ENCODE measurements around the gene UGDH. TPM values are rescaled to one million over a fixed set of nuclear protein-coding genes. Genes with fewer than 3 reads are reported as not detected.

The UGDH gene
- total and polyA plus RNA-seq, 2 donors (not counting 3 experiments of a cell fraction or from before 2014, with no cell fraction given), result 41.3 to 62.1 TPM

DNA sequence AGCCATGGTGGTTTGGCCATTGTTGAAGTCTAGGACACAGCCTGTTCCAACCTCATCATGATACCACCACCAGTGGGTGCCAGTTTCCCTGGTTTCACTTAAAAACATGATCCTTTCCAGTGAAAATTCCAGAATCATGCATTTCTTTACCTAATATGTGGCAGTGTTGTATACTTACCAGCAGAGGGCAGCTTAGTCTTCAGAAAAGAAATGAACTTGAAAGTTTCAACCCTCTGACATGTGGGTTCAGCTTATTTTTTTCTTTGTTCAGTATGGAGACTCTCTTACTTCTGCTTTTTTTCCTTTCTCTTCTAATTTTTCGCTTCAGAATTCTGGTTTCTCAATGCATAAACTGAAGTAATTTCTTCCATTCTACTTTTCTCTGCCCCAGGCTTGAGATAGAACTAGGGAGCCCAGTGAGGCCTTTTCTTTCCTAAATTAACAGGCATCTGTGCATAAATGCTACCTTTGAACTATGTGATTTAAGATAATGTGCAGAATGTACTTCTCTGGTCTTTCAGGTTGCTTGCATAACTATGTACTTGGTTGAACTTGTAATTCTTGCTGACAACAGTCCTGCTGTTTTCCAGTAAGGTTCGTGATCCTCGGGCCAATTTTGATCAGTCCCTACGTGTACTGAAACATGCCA, 57.7 kb downstream of the UGDH start:
- dilution Hi-C loops (cut with MboI; ENCODE audit: extremely low pct_ligation_motif_present, low sequenced_read_pairs), result no loop called here
- Histone ChIP-seq H4K20me1 (replicated peaks; ENCODE audit: control insufficient read depth, extremely low read depth, insufficient read depth, low read length) (no peaks in the 10 kb centered on the region), H3K4me3 (replicated peaks in 1 of 3; ENCODE audit: insufficient read depth in 1 of 3, low read depth in 1 of 3, low read length in 3 of 3) (no peak overlapping the region), H2AFZ (ENCODE audit: low read depth, low read length) (peak overlapping the region; percentile 51), H3K79me2 (ENCODE audit: control insufficient read depth, insufficient read depth, low read length) (no peaks in the 10 kb centered on the region), H3K36me3 (ENCODE audit: control insufficient read depth in 2 of 2, extremely low read depth in 1 of 2, insufficient read depth in 2 of 2, low read length in 2 of 2) (no peaks in the 10 kb centered on the region), H3K27ac (ENCODE audit: insufficient read depth, low read depth, low read length) (peak overlapping the region; percentile 26), H3K9me3 (replicated peaks; ENCODE audit: control insufficient read depth, insufficient read depth, low read length) (no peaks in the 10 kb centered on the region), H3K4me1 (ENCODE audit: control insufficient read depth, extremely low read depth, insufficient read depth, low read length) (peaks cover 3% of the 10 kb centered on the region), H3K9ac (replicated peaks; ENCODE audit: extremely low read depth, insufficient read depth, low read length) (peak overlapping the region; percentile 4), H3K9me1 (replicated peaks; ENCODE audit: control insufficient read depth, extremely low read depth, insufficient read depth, low read length) (no peaks in the 10 kb centered on the region), H3K4me2 (ENCODE audit: insufficient read depth, low read length) (no peak overlapping the region), H3K27me3 (ENCODE audit: control insufficient read depth in 2 of 2, insufficient read depth in 2 of 2, low read length in 2 of 2) (no peaks in the 10 kb centered on the region)
- intact Hi-C loops (cut with micrococcal nuclease), result loop anchor here (1.0 to 2.0 kb wide), 5 partner anchors 168 to 588 kb away; partner anchors contain the start of gene UBE2K
- DNase-seq (ENCODE audit: low read depth, low spot score) (peak; percentile 92), FAIRE-seq (peak; percentile 97)
- BruUV-seq (replicated peaks), result no TSS peak
- ChIA-PET POLR2A (interaction anchor here (0.5 to 0.9 kb wide), 3 partner anchors 14 to 204 kb away, joined by 3 to 8 read pairs (median 7); no protein-coding TSS in a partner anchor), CTCF (interaction anchor here (0.6 to 3.3 kb wide), 60 partner anchors 9 to 855 kb away, joined by 3 to 97 read pairs (median 4); partner anchors contain the start of genes N4BP2, RPL9, SMIM14 and TLR10)
- no peak for TF ChIP-seq POLR2A (IDR thresholded peaks at IDR 0.05; ENCODE audit: low read depth, low read length)
- TF ChIP-seq, protein P1, sequence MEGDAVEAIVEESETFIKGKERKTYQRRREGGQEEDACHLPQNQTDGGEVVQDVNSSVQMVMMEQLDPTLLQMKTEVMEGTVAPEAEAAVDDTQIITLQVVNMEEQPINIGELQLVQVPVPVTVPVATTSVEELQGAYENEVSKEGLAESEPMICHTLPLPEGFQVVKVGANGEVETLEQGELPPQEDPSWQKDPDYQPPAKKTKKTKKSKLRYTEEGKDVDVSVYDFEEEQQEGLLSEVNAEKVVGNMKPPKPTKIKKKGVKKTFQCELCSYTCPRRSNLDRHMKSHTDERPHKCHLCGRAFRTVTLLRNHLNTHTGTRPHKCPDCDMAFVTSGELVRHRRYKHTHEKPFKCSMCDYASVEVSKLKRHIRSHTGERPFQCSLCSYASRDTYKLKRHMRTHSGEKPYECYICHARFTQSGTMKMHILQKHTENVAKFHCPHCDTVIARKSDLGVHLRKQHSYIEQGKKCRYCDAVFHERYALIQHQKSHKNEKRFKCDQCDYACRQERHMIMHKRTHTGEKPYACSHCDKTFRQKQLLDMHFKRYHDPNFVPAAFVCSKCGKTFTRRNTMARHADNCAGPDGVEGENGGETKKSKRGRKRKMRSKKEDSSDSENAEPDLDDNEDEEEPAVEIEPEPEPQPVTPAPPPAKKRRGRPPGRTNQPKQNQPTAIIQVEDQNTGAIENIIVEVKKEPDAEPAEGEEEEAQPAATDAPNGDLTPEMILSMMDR (IDR thresholded peaks at IDR 0.05; ENCODE audit: extremely low read depth in 1 of 2, insufficient read depth in 1 of 2, low read depth in 1 of 2, low read length in 2 of 2), result peak; percentile 77 to 84

DNA sequence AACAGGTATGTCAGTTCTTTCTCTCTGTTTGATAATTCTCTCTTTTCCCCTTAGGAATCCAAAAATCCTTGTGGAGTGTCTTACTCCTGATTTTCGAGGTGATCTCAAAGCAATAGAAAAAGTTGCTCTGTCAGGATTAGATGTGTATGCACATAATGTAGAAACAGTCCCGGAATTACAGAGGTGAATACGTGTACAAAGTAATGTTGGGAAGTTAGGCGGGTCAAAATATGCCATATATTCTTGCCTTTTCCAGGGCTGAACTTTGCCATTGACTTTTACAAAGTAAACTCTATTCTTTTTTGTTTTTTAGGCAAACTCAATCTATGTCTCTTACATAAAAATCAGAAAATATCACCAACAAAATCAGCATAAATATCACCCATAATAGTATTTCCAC, 59.8 kb downstream of the UGDH start:
- CTCF ChIA-PET, result no interaction called here
- no peak overlapping the region for H2AFZ ChIP-seq (ENCODE audit: low read depth, low read length)
- no peak overlapping the region for H3K9ac ChIP-seq (replicated peaks; ENCODE audit: extremely low read depth, insufficient read depth, low read length)
- POLR2A ChIA-PET, result no interaction called here
- no TSS peak for BruUV-seq (replicated peaks)
- no peak overlapping the region for H3K27ac ChIP-seq (ENCODE audit: insufficient read depth, low read depth, low read length)
- intact Hi-C loops (cut with micrococcal nuclease), result no loop called here
- no peaks in the 10 kb centered on the region for H3K79me2 ChIP-seq (ENCODE audit: control insufficient read depth, insufficient read depth, low read length)
- no peaks in the 10 kb centered on the region for H3K36me3 ChIP-seq (ENCODE audit: control insufficient read depth in 2 of 2, extremely low read depth in 1 of 2, insufficient read depth in 2 of 2, low read length in 2 of 2)
- H3K9me3 ChIP-seq (replicated peaks; ENCODE audit: control insufficient read depth, insufficient read depth, low read length), result no peaks in the 10 kb centered on the region
- H3K9me1 ChIP-seq (replicated peaks; ENCODE audit: control insufficient read depth, extremely low read depth, insufficient read depth, low read length), result no peaks in the 10 kb centered on the region
- dilution Hi-C loops (cut with MboI; ENCODE audit: extremely low pct_ligation_motif_present, low sequenced_read_pairs), result no loop called here
- no peaks in the 10 kb centered on the region for H3K27me3 ChIP-seq (ENCODE audit: control insufficient read depth in 2 of 2, insufficient read depth in 2 of 2, low read length in 2 of 2)
- H3K4me1 ChIP-seq (ENCODE audit: control insufficient read depth, extremely low read depth, insufficient read depth, low read length), result peaks cover 3% of the 10 kb centered on the region
- no peaks in the 10 kb centered on the region for H4K20me1 ChIP-seq (replicated peaks; ENCODE audit: control insufficient read depth, extremely low read depth, insufficient read depth, low read length)
- TF ChIP-seq GATA2 (IDR thresholded peaks at IDR 0.05; ENCODE audit: insufficient read depth, insufficient read length, low read depth, low read length), result no peak
- no peak for TF ChIP-seq FOS (IDR thresholded peaks at IDR 0.05; ENCODE audit: borderline replicate concordance, insufficient read depth, low read length)
- no peak for TF ChIP-seq POLR2AphosphoS5 (IDR thresholded peaks at IDR 0.05; ENCODE audit: insufficient read depth, low read depth, low read length)
- no peak for TF ChIP-seq EZH2 (IDR thresholded peaks at IDR 0.05; ENCODE audit: borderline replicate concordance, low read depth, low read length, severe bottlenecking)
- TF ChIP-seq, protein P2, sequence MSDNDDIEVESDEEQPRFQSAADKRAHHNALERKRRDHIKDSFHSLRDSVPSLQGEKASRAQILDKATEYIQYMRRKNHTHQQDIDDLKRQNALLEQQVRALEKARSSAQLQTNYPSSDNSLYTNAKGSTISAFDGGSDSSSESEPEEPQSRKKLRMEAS (IDR thresholded peaks at IDR 0.05; ENCODE audit: insufficient read depth, insufficient read length), result no peak
- TF ChIP-seq POLR2A (IDR thresholded peaks at IDR 0.05; ENCODE audit: low read depth, low read length), result no peak
- no peak for TF ChIP-seq MYC (IDR thresholded peaks at IDR 0.05; ENCODE audit: low read depth, low read length)
- no peak for TF ChIP-seq JUN (IDR thresholded peaks at IDR 0.05; ENCODE audit: borderline replicate concordance, insufficient read depth, insufficient read length, low read depth)
- TF ChIP-seq, protein P1 (IDR thresholded peaks at IDR 0.05; ENCODE audit: extremely low read depth in 1 of 2, insufficient read depth in 1 of 2, low read depth in 1 of 2, low read length in 2 of 2), result no peak
- no peak for FAIRE-seq
- no peak overlapping the region for H3K4me2 ChIP-seq (ENCODE audit: insufficient read depth, low read length)
- no peak overlapping the region for H3K4me3 ChIP-seq (replicated peaks in 1 of 3; ENCODE audit: insufficient read depth in 1 of 3, low read depth in 1 of 3, low read length in 3 of 3)
- no peak for DNase-seq (ENCODE audit: low read depth, low spot score)
